Muscle layer of colon (tissue), 2 donors: ENCODE measurements around the gene SNURF.
"Not testable (repeated sequence)": the region's sequence is repeated elsewhere in the genome, so short reads cannot be mapped to it uniquely, and the experiment has no call there.

ENCODE experiments used
- H3K27ac ChIP-seq: one replicate; pipeline ENCODE4 v1.7.0; 2013; ENCODE audit warnings: low read depth, mild to moderate bottlenecking, low read length, moderate library complexity
- H3K27me3 ChIP-seq, 2 donors: one replicate each; pipeline ENCODE4 v1.7.0; 2013; ENCODE audit warnings: low read length in 2 of 2, mild to moderate bottlenecking in 2 of 2; ENCODE audit not compliant: insufficient read depth in 2 of 2, control insufficient read depth in 1 of 2
- H3K36me3 ChIP-seq: one replicate; pipeline ENCODE4 v1.7.0; 2013; ENCODE audit warnings: mild to moderate bottlenecking, low read length; ENCODE audit not compliant: insufficient read depth
- H3K4me1 ChIP-seq: one replicate; pipeline ENCODE4 v1.7.0; 2013; ENCODE audit warnings: mild to moderate bottlenecking, low read length; ENCODE audit not compliant: insufficient read depth
- H3K4me3 ChIP-seq, 2 donors: one replicate each; pipeline ENCODE4 v1.7.0; 2013; ENCODE audit warnings: low read length in 2 of 2, low read depth in 1 of 2, mild to moderate bottlenecking in 1 of 2, moderate library complexity in 1 of 2
- H3K9ac ChIP-seq: one replicate; pipeline ENCODE4 v1.7.0; 2013; ENCODE audit warnings: low read length
- H3K9me3 ChIP-seq: one replicate; pipeline ENCODE4 v1.7.0; 2013; ENCODE audit warnings: mild to moderate bottlenecking, low read length
- donor health status: abdominal sarcoma.
- donor health status: Adenocarcinoma of cecum.

The SNURF gene

GRCh38 chr15:24954783-24955530 lies at the start of gene SNURF, which contains the start of gene SNRPN:
TSS of gene SNURF (plus strand) at chr15:24954987. CDS start at chr15:24955049, 62 bp downstream.
TSS of gene SNRPN (plus strand) at chr15:24954987. CDS start at chr15:24974454, 19,467 bp downstream.
- Histone ChIP-seq H3K27me3 (no peaks in the 10 kb centered on the region), H3K9ac (peak within 1 kb of the TSS; percentile 90), H3K4me1 (no peaks in the 10 kb centered on the region), H3K27ac (peak within 1 kb of the TSS; percentile 86), H3K9me3 (no peaks in the 10 kb centered on the region), H3K36me3 (no peaks in the 10 kb centered on the region), H3K4me3 (peak within 1 kb of the TSS; percentile 63 to 88)

DNA sequence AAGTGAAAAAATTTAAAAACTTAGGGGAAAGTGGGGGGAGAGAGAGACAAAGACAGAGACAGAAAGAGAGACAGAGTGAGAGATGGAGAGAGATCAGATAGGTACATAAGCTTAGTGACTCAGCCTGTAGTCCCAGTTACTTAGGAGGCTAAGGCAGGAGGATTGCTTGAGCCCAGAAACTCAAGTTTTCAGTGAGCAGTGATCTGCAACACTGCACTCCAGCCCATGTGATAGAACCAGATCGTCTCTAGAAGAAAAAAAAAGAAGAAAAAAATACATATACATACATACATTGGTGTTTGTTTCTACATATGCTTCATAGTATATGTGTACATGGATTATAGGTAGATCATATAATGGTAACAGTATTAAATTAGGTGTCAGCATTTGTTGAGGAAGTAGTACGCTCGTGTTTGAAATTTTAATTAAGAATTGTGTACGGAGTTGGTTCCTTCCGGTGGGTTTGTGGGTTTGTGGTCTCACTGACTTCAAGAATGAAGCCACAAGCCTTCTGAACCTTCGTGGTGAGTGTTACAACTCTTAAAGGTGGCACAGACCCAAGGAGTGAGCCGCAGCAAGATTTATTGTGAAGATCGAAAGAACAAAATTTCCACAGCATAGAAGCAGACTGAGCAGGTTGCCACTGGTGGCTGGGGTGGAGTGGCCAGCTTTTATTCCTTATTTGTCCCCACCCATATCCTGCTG lies 38.3 kb upstream of the SNURF start:
- Histone ChIP-seq H3K36me3 (no peaks in the 10 kb centered on the region), H3K4me1 (no peaks in the 10 kb centered on the region), H3K9ac (no peak overlapping the region), H3K9me3 (no peaks in the 10 kb centered on the region), H3K27me3 (no peaks in the 10 kb centered on the region), H3K4me3 (no peak overlapping the region), H3K27ac (no peak overlapping the region)

DNA sequence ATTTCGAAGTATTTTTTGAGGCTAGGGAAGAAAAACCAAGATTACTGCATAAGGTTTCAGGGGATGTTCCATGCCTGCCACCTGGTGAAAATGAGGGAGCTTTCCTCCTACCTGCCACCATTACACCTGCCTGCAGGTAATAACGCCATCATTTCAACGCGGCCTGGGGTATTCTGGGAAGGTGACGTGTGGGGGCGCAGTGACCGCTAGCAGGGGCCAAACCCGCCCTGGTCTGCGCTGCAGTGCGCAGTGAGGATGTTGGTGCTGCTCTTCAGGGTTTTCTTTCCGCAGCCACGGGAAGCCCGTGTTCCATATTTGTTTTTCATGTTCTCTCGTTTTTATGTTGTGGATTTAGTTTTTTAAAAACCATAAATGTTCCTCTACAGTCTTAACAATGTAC lies 37.4 kb upstream of the SNURF start:
- Histone ChIP-seq H3K4me1 (no peaks in the 10 kb centered on the region), H3K9me3 (no peaks in the 10 kb centered on the region), H3K27me3 (no peaks in the 10 kb centered on the region), H3K27ac (no peak overlapping the region), H3K4me3 (no peak overlapping the region), H3K36me3 (no peaks in the 10 kb centered on the region), H3K9ac (no peak overlapping the region)

- no peaks in the 10 kb centered on the region for H3K4me1 ChIP-seq
- no peaks in the 10 kb centered on the region for H3K9me3 ChIP-seq
- no peaks in the 10 kb centered on the region for H3K27me3 ChIP-seq
- H3K36me3 ChIP-seq = no peaks in the 10 kb centered on the region
- no peak overlapping the region for H3K9ac ChIP-seq
- H3K4me3 ChIP-seq = no peak overlapping the region
- H3K27ac ChIP-seq = no peak overlapping the region
These were observed 35.3 kb upstream of the SNURF start for GRCh38 chr15:24919446-24919845.

- H3K9ac ChIP-seq, H3K36me3 ChIP-seq, H3K4me1 ChIP-seq, H3K4me3 ChIP-seq, H3K27me3 ChIP-seq, H3K9me3 ChIP-seq, H3K27ac ChIP-seq: not testable (repeated sequence)
These were observed 32.0 kb upstream of the SNURF start for GRCh38 chr15:24922781-24923180.

GRCh38 chr15:24924153-24924552 lies 30.6 kb upstream of the SNURF start:
- H3K27me3 ChIP-seq = no peaks in the 10 kb centered on the region
- no peak overlapping the region for H3K4me3 ChIP-seq
- H3K4me1 ChIP-seq = no peaks in the 10 kb centered on the region
- no peak overlapping the region for H3K27ac ChIP-seq
- H3K9me3 ChIP-seq = no peaks in the 10 kb centered on the region
- no peak overlapping the region for H3K9ac ChIP-seq
- no peaks in the 10 kb centered on the region for H3K36me3 ChIP-seq

DNA sequence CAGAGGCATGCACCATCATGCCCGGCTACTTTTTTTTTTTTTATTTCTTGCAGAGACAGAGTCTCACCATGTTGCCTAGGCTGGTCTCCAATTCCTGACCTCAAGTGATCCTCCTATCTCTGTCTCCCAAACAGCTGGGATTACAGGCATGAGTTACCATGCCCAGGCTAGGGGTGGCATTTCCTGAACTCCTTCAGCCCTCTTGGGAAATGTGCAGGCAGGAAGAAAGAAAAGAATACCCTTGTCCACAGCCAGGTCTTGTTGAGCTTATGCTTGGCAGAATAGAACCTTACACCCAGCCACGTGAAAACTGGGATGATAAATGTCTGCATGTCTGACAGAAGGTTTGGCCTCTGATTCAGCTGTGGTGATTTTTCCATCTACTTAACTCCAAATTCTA lies 30.2 kb upstream of the SNURF start:
- H3K27me3 ChIP-seq = no peaks in the 10 kb centered on the region
- no peaks in the 10 kb centered on the region for H3K4me1 ChIP-seq
- no peak overlapping the region for H3K27ac ChIP-seq
- no peaks in the 10 kb centered on the region for H3K9me3 ChIP-seq
- H3K36me3 ChIP-seq = no peaks in the 10 kb centered on the region
- H3K9ac ChIP-seq = no peak overlapping the region
- H3K4me3 ChIP-seq = no peak overlapping the region

DNA sequence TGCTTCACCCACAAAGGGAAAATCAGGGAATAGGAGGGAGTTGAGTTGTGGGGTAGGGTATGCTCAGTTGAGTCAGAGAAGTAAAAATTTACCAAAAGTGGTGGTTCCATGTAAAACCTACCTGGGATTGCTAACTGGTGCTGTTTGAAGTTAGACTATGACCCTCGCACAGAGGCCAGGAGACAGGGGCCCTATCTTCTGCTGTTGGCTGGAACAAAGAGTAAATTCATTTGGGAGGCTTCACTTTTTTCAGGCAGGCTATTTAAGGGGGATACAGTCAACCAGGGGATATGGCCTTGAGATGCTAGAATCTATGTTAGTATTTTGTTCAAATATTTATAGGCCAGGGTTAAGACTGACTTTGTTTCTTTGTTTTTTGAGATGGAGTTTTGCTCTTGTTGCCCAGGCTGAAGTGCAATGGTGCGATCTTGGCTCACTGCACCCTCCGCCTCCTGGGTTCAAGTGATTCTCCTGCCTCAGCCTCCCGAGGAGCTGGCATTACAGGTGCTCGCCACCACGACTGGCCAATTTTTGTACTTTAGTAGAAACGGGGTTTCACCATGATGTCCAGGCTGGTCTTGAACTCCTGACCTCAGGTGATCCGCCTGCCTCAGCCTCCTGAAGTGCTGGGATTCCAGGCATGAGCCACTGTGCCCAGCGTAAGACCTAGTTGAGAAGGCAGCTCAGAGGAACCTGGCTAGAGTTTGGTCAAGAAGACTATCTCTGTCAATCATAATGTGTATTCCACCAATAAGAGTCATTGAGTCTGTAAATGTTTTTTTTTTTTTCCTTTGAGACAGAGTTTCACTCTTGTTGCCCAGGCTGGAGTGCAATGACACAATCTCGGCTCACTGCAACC lies 22.7 kb upstream of the SNURF start:
- H3K9me3 ChIP-seq, H3K4me3 ChIP-seq, H3K27me3 ChIP-seq, H3K4me1 ChIP-seq, H3K36me3 ChIP-seq, H3K27ac ChIP-seq, H3K9ac ChIP-seq: not testable (repeated sequence)

DNA sequence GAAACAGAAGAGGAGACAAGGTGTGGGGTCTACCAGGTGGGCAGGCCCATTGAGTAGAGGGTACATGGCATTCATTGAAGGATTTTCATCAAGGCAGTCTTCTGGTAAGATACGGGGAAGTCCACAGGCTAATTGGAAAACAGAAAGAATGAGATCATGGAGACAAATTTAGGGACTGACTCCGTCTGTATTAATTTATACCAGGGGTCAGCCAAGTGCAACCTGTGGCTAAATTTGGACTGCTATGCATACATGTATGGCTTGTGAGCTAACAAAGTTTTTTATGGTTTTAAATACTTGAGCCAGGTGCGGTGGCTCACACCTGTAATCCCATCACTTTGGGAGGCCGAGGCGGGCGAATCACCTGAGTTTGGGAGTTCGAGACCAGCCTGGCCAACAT lies 21.1 kb upstream of the SNURF start:
- Histone ChIP-seq H3K4me1 (no peaks in the 10 kb centered on the region), H3K9me3 (no peaks in the 10 kb centered on the region), H3K27me3 (no peaks in the 10 kb centered on the region), H3K36me3 (no peaks in the 10 kb centered on the region), H3K27ac (no peak overlapping the region), H3K9ac (no peak overlapping the region), H3K4me3 (no peak overlapping the region)

- not testable (repeated sequence) for H3K4me3 ChIP-seq, H3K9ac ChIP-seq, H3K27ac ChIP-seq, H3K9me3 ChIP-seq, H3K27me3 ChIP-seq, H3K36me3 ChIP-seq, H3K4me1 ChIP-seq
These were observed 16.6 kb upstream of the SNURF start for GRCh38 chr15:24938224-24938623.

GRCh38 chr15:24940236-24940635 lies 14.6 kb upstream of the SNURF start:
- Histone ChIP-seq H3K27ac (no peak overlapping the region), H3K27me3 (no peaks in the 10 kb centered on the region), H3K9me3 (no peaks in the 10 kb centered on the region), H3K9ac (no peak overlapping the region), H3K4me3 (no peak overlapping the region), H3K36me3 (no peaks in the 10 kb centered on the region), H3K4me1 (peaks cover under 1% of the 10 kb centered on the region)
